ENCODE results near the gene CD300LG. TPM values are rescaled to one million over a fixed set of nuclear protein-coding genes. Genes with fewer than 3 reads are reported as not detected.
A peak's percentile ranks its signal among the peaks of the same experiment; 100 is the strongest.
"Not testable (repeated sequence)": the region's sequence is repeated elsewhere in the genome, so short reads cannot be mapped to it uniquely, and the experiment has no call there.

Gene CD300LG
- total RNA-seq, 1 donor from 2014 or later = not detected

DNA sequence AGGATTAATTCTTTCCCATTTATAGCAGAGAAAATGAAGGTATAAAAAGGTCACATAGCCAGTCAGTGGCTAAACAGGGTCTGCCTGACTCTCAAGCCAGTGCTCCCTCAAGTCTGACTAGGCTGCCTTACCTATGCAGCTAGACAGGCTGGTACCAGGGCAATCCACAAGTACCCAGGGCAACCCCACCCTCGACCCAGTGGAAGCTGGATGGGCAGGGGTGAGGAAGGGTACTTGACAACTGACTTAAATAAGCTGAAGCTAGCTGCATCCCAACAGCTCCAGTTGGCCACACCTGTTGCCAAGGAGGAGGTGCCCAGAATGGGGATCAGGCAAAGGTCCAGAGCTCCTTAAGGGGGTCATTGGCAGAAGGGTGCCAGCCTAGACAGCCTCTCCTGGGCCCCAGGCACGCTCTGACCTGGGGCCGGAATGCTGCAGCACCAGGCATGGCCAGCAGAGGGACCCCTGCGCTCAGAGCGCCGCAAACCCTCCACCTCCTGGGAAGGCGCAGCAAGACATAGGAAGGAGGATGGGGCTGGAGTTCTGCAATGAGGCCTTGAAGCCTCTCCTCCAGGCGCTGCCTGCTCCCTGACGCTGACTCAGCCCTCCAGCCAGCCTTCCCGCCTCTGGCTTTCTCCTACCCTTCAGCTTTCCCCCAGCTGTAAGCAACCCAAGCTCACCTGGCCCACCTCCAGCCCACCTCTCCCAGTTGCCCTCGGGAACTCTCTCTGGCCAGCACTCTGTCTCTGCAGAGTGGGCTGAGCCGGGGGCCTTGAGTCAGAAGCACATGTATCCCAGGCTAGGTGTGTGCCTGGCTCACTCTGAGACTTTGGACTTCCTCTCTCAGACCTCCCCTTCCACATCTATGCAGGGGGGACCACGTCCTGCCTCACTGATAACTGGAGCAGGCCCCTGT, 31.5 kb downstream of the CD300LG start:
- peak; percentile 71 for DNase-seq (ENCODE audit: low read depth)

- no peak for DNase-seq (ENCODE audit: low read depth)
Observed at GRCh38 chr17:43879723-43880419, 32.9 kb downstream of the CD300LG start.

DNA sequence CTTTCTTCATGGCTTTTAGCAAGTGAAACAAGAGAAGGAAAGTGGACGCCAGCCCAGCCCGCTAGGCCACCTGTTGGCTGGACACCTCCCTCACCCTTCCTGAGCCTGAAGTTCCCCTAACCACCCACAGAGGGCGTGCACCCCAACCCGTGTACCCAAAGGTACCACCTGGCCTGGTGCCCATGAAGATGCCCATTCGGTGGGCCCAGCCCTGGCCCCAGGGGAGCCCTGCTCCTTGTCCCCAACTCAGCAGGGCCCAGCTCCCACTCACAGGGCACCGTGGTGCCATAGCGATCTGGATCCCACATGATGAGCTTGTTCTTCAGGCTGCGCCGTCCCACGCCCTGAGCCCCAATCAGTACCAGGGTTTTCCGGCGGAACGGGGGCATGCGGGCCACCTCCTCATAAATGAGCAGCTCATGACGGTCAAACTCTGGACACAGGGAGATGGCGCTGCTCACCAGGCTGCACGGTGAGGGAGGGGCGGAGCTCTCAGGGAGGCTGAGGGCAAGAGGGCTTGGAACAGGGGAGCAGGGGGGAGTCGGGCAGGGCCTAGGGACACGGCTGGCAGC, 33.5 kb downstream of the CD300LG start:
- DNase-seq (ENCODE audit: low read depth) = peak; percentile 78

- DNase-seq (ENCODE audit: low read depth) = no peak
Observed at GRCh38 chr17:43881181-43881580, 34.2 kb downstream of the CD300LG start.

DNA sequence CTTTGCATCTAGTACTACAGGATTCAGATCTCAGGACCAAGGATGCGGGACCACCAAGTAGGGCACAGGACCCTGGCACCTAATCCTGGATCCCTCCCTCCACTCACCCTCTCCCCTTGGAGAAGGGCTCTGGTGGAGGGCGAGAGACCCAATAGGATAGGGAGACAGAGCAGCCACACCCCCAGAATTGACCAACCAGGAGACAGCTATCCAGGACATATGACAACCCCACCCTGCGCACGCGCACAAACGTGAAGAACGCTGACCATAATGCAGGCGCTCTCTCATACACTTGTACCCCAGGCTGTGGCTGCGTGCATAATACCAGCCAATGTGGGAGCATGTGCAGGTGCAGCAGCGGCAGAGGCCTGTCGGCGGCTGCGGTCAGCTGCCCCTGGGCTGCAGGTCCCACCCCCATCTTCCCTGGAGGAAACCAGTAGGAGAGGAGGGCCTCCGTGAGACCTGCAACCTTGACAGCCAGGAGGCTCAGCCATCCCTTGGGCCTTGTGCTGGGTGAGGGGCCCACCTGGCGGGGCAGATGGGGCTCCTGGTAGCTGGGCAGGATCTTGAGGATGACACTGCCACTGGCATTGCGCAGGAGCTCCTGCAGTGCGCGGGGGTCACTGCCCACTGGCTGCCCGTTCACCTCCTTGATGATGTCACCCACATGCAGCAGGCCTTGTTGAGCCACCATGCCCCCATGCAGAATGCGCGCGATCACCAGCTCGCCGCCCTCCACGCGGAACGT, 35.0 kb downstream of the CD300LG start:
- DNase-seq (ENCODE audit: low read depth) = no peak

GRCh38 chr17:43882761-43883415, 35.9 kb downstream of the CD300LG start:
- no peak for DNase-seq (ENCODE audit: low read depth)

- no peak for DNase-seq (ENCODE audit: low read depth)
Observed at GRCh38 chr17:43888548-43888947, 41.6 kb downstream of the CD300LG start.

GRCh38 chr17:43890240-43890639, 43.3 kb downstream of the CD300LG start:
- no peak for DNase-seq (ENCODE audit: low read depth)

- no peak for DNase-seq (ENCODE audit: low read depth)
Observed at GRCh38 chr17:43891851-43892646, 45.1 kb downstream of the CD300LG start.

GRCh38 chr17:43892647-43892952, 45.6 kb downstream of the CD300LG start:
- DNase-seq (ENCODE audit: low read depth) = no peak

DNA sequence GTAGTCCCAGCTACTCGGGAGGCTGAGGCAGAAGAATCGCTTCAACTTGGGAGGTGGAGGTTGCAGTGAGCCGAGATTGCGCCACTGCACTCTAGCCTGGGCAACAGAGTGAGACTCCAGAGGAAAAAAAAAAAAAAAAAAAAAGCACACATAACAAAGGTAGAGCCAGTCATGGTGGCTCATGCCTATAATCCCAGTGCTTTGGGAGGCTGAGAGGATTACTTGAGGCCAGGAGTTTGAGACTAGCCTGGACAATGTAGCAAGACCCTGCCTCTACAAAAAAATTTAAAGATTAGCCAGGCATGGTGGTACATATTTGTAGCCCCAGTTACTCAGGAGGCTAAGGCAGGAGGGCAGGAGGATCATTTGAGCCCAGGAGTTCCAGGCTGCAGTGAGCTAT, 47.5 kb downstream of the CD300LG start:
- not testable (repeated sequence) for DNase-seq (ENCODE audit: low read depth)

DNA sequence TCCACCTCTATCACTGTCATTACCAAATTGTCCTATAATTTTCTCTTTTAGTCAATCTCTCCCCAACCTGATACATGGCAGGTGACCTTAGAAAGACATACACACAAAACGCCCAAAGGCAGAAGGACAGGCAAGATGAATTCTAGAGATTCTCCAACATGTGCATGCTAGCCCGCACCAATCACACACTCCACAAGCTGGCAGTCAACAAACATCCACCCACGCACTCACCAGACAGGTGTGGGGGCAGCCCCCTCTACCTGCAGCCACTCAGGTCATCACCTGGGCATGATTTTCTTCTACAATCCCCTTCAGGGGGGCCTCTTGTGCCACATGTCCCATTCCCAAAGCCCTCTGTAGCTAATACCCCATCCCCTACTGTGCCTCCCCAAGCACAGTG, 50.9 kb downstream of the CD300LG start:
- DNase-seq (ENCODE audit: low read depth) = no peak

DNA sequence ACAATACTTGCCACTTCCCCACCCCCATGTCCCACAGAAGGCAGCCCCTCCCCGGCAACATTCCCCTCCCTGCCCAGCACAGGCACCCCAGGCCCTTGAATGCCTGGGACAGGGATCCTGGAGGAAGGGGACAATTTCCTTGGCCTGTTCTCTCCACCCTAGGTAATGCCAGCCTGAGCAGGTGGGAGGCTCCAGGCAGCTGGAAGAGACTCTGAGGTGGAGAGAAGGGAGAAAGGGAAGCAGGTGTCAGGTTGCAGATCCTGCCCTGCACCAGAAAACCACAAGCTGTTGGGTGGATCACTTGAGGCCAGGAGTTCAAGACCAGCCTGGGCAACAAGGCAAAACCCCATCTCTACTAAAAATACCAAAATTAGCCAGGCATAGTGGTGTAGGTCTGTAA, 51.5 kb downstream of the CD300LG start:
- no peak for DNase-seq (ENCODE audit: low read depth)

DNA sequence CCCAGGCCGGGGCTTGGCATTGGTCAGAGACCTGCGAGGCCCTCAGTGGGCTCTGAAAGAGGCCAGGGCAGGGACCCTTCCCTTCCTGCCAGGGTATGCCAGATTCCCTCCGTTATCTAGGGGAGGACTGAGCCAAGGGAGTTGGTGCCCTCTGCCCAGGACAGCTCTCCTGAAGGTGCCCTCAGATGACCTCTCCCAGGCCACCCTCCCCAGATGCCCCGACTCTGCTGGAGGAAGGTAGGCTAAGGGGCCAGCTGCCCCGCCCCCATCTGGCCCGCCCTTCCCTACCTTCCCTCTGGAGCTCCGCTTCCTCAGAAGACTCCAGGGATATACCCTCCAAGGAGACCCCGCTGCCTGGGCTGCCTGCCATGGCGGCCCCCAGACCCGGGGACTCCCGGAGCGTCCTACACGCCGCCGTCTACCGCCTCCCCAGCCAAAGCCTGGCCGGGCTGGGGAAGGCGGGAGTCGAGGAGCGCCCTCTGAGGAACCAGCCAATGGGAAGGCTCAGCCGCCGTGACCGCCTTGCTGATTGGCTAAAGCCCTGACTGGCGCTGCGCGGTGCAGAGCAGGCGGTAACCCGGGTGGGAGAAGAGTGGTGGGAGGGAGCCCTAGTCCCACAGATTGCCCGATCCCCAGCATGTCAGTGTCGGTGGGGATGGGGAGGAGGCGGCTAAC, 53.3 kb downstream of the CD300LG start:
- peak; percentile 86 for DNase-seq (ENCODE audit: low read depth)

DNA sequence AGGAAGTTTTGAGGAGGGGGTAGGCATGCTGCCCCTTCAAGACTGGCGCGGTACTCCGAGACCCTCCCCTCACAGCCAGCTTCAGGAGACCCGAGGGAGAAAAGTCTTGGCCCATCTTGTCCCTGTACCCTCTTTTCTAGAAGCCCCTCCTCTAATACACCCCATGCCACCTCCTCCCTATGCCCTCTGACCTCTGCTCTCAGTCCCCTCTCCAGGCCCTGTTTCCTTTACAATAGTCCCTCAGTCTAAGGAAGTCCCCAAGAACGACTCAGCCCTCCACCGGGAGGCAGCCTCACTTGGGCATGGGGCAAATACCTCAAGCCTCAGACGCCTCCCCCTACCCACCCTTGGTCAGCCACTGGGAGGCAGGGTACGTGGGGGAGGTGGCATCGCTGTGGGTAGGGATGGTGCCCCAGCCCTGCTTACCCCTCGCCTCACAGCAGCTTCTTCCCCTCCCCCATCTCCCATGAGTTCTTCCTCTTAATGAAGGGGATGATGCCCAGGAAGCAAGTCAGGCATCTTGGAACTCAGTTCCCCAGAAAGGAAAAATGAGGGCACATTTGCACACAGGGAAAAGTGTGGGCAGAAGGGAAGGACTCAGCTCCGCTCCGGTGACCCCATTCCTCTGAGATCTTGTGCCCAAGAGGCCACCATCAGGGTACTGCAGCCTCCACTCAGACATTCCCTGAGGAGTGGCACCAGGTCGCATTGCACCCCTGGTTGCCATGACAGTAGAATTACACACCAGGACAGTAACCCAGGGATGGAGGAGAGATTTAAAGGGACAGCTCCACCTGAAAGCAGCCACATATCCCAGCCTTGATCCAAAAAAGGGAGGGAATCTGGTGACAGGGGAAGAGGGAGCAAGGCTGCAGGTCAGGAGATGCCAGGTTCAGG, 54.1 kb downstream of the CD300LG start:
- DNase-seq (ENCODE audit: low read depth) = no peak

DNA sequence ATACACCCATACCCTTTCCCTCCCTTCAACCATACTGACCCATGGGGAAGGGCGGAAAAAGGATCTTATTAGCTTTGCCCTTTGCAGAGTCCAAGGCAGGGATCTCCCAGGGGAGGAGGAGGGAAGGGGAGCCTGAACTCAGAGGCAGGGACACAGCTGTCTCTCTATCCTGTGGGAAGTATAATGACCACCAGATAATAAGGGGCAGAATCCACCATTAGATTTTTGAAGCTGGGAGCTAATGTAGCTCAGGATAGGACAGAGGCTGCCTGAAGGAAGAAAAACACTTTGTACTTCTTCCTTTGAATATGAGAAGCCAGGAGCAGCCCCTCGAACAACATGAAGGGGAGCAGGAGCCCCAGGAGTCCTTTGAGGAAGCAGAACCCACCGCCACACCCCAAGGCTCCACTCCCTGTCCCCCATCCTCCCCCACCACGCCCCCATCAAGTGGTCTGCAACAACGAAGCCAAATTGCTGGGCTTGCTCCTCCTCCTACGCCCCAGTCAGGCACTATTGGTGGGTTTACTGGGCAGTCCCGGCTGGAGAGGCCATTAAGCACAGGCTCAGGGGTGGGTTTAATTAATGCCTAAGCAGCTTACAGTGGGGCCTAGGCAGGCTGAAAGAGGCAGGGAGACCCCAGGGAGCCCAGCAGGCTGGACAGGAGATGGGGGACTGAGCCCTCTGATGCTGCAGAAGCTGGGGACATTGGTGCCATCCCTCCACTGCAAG, 55.0 kb downstream of the CD300LG start:
- no peak for DNase-seq (ENCODE audit: low read depth)

DNA sequence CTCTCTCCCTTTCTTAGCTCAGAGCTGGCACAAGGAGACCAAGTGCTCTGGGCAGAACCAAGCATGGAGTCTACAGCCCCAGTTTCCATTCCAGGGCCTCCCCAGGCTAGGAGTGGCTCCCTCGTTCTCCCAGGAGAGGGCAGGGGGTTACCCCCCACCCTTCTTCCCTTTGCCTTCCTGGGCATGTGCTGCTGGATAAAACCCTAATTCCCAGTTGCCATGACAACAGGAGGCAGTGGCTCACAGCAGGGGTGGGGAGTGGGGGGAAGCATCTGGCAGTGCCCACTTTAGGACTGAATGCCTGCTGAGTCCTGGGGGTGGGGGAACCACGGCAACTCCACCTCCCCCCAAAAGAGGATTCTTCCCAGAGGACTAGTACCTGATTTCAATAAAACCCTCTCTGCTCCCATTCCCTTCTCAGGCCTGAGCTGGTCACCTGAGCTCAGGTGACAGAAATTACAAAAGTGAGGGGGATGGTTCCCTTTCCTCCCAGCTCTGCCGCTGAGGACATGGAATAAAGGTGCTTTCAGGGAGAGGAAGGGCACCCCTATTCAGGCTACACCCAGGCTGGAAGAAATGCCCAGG, 58.5 kb downstream of the CD300LG start:
- no peak for DNase-seq (ENCODE audit: low read depth)

Data from myocyte (in vitro differentiated cells).